ENCODE measurements around the gene TFF3.

The TFF3 gene

GRCh38 chr21:42289926-42290325 lies 25.3 kb downstream of the TFF3 start:
- peak; percentile 78 for DNase-seq (ENCODE audit: low spot score)

GRCh38 chr21:42288962-42289361 lies 26.2 kb downstream of the TFF3 start:
- DNase-seq (ENCODE audit: low spot score): no peak

- DNase-seq (ENCODE audit: low spot score): no peak
Observed at GRCh38 chr21:42287193-42288083, 27.8 kb downstream of the TFF3 start.

- DNase-seq (ENCODE audit: low spot score): no peak
Observed at GRCh38 chr21:42286416-42286815, 28.8 kb downstream of the TFF3 start.

GRCh38 chr21:42285569-42286245 lies 29.5 kb downstream of the TFF3 start:
- DNase-seq (ENCODE audit: low spot score): no peak

GRCh38 chr21:42282715-42283114 lies 32.5 kb downstream of the TFF3 start:
- no peak for DNase-seq (ENCODE audit: low spot score)

- no peak for DNase-seq (ENCODE audit: low spot score)
Observed at GRCh38 chr21:42282021-42282420, 33.2 kb downstream of the TFF3 start.

GRCh38 chr21:42281181-42281680 lies 34.0 kb downstream of the TFF3 start:
- DNase-seq (ENCODE audit: low spot score): no peak

- DNase-seq (ENCODE audit: low spot score): no peak
Observed at GRCh38 chr21:42280356-42281180, 34.6 kb downstream of the TFF3 start.

- DNase-seq (ENCODE audit: low spot score): no peak
Observed at GRCh38 chr21:42279888-42280287, 35.3 kb downstream of the TFF3 start.

GRCh38 chr21:42279341-42279871 lies 35.8 kb downstream of the TFF3 start:
- no peak for DNase-seq (ENCODE audit: low spot score)

- DNase-seq (ENCODE audit: low spot score): no peak
Observed at GRCh38 chr21:42278451-42279149, 36.6 kb downstream of the TFF3 start.

- no peak for DNase-seq (ENCODE audit: low spot score)
Observed at GRCh38 chr21:42277593-42277992, 37.6 kb downstream of the TFF3 start.

- no peak for DNase-seq (ENCODE audit: low spot score)
Observed at GRCh38 chr21:42276526-42277154, 38.6 kb downstream of the TFF3 start.

GRCh38 chr21:42276076-42276475 lies 39.1 kb downstream of the TFF3 start:
- no peak for DNase-seq (ENCODE audit: low spot score)

- no peak for DNase-seq (ENCODE audit: low spot score)
Observed at GRCh38 chr21:42272984-42273600, 42.1 kb downstream of the TFF3 start.

GRCh38 chr21:42272109-42272962 lies 42.9 kb downstream of the TFF3 start:
- no peak for DNase-seq (ENCODE audit: low spot score)

GRCh38 chr21:42271065-42271464 lies 44.1 kb downstream of the TFF3 start:
- no peak for DNase-seq (ENCODE audit: low spot score)

- no peak for DNase-seq (ENCODE audit: low spot score)
Observed at GRCh38 chr21:42269386-42269785, 45.8 kb downstream of the TFF3 start.
